ENCODE data around the gene BIRC6. TPM values are rescaled to one million over a fixed set of nuclear protein-coding genes. Genes with fewer than 3 reads are reported as not detected.

BIRC6 gene
- total RNA-seq, 1 donor, result 211 TPM

- DNase-seq (ENCODE audit: low read depth), result no peak
These were observed 265.9 kb downstream of the BIRC6 start for GRCh38 chr2:32622570-32623310.

GRCh38 chr2:32623311-32623706 lies 266.5 kb downstream of the BIRC6 start:
- DNase-seq (ENCODE audit: low read depth), result no peak
- no peak overlapping the region for H3K4me3 ChIP-seq (ENCODE audit: low read depth, low read length)
- no peak for TF ChIP-seq CTCF (IDR thresholded peaks at IDR 0.05; ENCODE audit: insufficient read depth, low read depth, low read length)

More at GRCh38 chr2:32622570-32623310, 265.9 kb downstream of the BIRC6 start:
- no peak overlapping the region for H3K4me3 ChIP-seq (ENCODE audit: low read depth, low read length)
- no peak for TF ChIP-seq CTCF (IDR thresholded peaks at IDR 0.05; ENCODE audit: insufficient read depth, low read depth, low read length)

GRCh38 chr2:32624812-32625211 lies 268.0 kb downstream of the BIRC6 start:
- TF ChIP-seq CTCF (IDR thresholded peaks at IDR 0.05; ENCODE audit: insufficient read depth, low read depth, low read length), result no peak
- DNase-seq (ENCODE audit: low read depth), result no peak
- H3K4me3 ChIP-seq (ENCODE audit: low read depth, low read length), result no peak overlapping the region

- no peak overlapping the region for H3K4me3 ChIP-seq (ENCODE audit: low read depth, low read length)
- TF ChIP-seq CTCF (IDR thresholded peaks at IDR 0.05; ENCODE audit: insufficient read depth, low read depth, low read length), result no peak
- DNase-seq (ENCODE audit: low read depth), result no peak
These were observed 269.9 kb downstream of the BIRC6 start for GRCh38 chr2:32626639-32627221.

GRCh38 chr2:32627441-32627813 lies 270.6 kb downstream of the BIRC6 start:
- TF ChIP-seq CTCF (IDR thresholded peaks at IDR 0.05; ENCODE audit: insufficient read depth, low read depth, low read length), result peak; percentile 36
- peak; percentile 51 for DNase-seq (ENCODE audit: low read depth)
- H3K4me3 ChIP-seq (ENCODE audit: low read depth, low read length), result peak overlapping the region; percentile 97

- peak within 1 kb of the TSS; percentile 97 for H3K4me3 ChIP-seq (ENCODE audit: low read depth, low read length)
- TF ChIP-seq CTCF (IDR thresholded peaks at IDR 0.05; ENCODE audit: insufficient read depth, low read depth, low read length), result no peak
- DNase-seq (ENCODE audit: low read depth), result peak; percentile 95
These were observed 271.2 kb downstream of the BIRC6 start, which contains the start of gene TTC27 for GRCh38 chr2:32627814-32628579. Gene TTC27 (plus strand): TSS chr2:32628050. CDS start chr2:32628293, 243 bp downstream.
